ENCODE results near the gene SPATS2L.

DNA sequence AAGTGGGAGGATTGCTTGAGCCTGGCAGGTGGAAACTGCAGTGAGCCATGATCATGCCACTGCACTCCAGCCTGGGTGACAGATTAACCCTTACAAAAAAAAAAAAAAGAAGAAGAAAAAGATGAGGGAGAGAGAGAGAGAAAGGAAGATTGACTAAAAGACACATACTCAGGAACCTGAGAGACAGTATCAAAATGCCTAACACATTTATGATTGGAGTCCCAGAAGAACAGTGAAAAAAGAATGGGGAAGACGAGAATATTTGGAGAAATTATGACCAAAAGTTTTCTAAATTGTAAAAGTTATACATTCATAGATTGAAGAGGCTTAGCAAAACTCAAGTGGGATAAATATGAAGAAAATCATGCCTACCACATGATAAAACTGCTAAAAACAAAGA, 19.9 kb upstream of the SPATS2L start:
- TF ChIP-seq, protein P1, sequence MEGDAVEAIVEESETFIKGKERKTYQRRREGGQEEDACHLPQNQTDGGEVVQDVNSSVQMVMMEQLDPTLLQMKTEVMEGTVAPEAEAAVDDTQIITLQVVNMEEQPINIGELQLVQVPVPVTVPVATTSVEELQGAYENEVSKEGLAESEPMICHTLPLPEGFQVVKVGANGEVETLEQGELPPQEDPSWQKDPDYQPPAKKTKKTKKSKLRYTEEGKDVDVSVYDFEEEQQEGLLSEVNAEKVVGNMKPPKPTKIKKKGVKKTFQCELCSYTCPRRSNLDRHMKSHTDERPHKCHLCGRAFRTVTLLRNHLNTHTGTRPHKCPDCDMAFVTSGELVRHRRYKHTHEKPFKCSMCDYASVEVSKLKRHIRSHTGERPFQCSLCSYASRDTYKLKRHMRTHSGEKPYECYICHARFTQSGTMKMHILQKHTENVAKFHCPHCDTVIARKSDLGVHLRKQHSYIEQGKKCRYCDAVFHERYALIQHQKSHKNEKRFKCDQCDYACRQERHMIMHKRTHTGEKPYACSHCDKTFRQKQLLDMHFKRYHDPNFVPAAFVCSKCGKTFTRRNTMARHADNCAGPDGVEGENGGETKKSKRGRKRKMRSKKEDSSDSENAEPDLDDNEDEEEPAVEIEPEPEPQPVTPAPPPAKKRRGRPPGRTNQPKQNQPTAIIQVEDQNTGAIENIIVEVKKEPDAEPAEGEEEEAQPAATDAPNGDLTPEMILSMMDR (IDR thresholded peaks at IDR 0.05): no peak
- TF ChIP-seq POLR2A (IDR thresholded peaks at IDR 0.05): no peak

Data from adrenal gland (tissue), 5 donors.